Glutamatergic neuron (in vitro differentiated cells): ENCODE data around the gene CDR2L. TPM values are rescaled to one million over a fixed set of nuclear protein-coding genes. Genes with fewer than 3 reads are reported as not detected.
A peak's percentile ranks its signal among the peaks of the same experiment; 100 is the strongest.

Source experiments
- DNase-seq: peaks from one replicate; pipeline ENCODE4 v3.0.0; 2022
- H3K27ac Mint-ChIP-seq: one replicate; pipeline ENCODE4 v1.8.0; 2020; ENCODE audit warnings: mild to moderate bottlenecking, mixed read lengths, inconsistent platforms; ENCODE audit not compliant: unreplicated experiment
- H3K27me3 Mint-ChIP-seq: one replicate; pipeline ENCODE4 v1.8.0; 2020; ENCODE audit warnings: mild to moderate bottlenecking, moderate library complexity, mixed read lengths, inconsistent platforms; ENCODE audit not compliant: unreplicated experiment
- H3K36me3 Mint-ChIP-seq: one replicate; pipeline ENCODE4 v1.8.0; 2020; ENCODE audit warnings: mild to moderate bottlenecking, mixed read lengths, inconsistent platforms; ENCODE audit not compliant: unreplicated experiment
- H3K4me1 Mint-ChIP-seq: one replicate; pipeline ENCODE4 v1.8.0; 2020; ENCODE audit warnings: mild to moderate bottlenecking, low read depth, mixed read lengths, inconsistent platforms; ENCODE audit not compliant: unreplicated experiment
- H3K4me3 Mint-ChIP-seq: one replicate; pipeline ENCODE4 v1.8.0; 2020; ENCODE audit warnings: mild to moderate bottlenecking, mixed read lengths, inconsistent platforms; ENCODE audit not compliant: unreplicated experiment
- H3K9me3 Mint-ChIP-seq: one replicate; pipeline ENCODE4 v1.8.0; 2020; ENCODE audit warnings: mild to moderate bottlenecking, moderate library complexity, mixed read lengths, inconsistent platforms; ENCODE audit not compliant: unreplicated experiment
- CTCF ChIP-seq: fragments of 200-600 bp; sonication (generic); IDR thresholded peaks from one replicate; pipeline ENCODE4 v1.5.0; 2021; ENCODE audit not compliant: partially characterized antibody, unreplicated experiment
- total RNA-seq: library from RNA; stranded (reverse); fragmentation: NEBNext Ultra II Directional; extraction: Animal tissue kit (Norgen Biotek cat#: 25700); gene quantifications from one replicate; pipeline ENCODE4 v1.2.1, GENCODE V29; 2021; ENCODE audit not compliant: unreplicated experiment

CDR2L gene
- total RNA-seq, 1 donor from 2014 or later: 59.4 TPM

GRCh38 chr17:75010683-75011400 is 23.4 kb downstream of the CDR2L start:
- Mint-ChIP-seq H3K9me3 (peaks cover 10% of the 10 kb centered on the region), H3K27ac (peak overlapping the region; percentile 100), H3K36me3 (no peaks in the 10 kb centered on the region), H3K4me1 (peaks cover 22% of the 10 kb centered on the region), H3K27me3 (peaks cover 9% of the 10 kb centered on the region), H3K4me3 (peak overlapping the region; percentile 98)
- no peak for TF ChIP-seq CTCF
- peak; percentile 71 for DNase-seq

- Mint-ChIP-seq H3K9me3 (peaks cover 6% of the 10 kb centered on the region), H3K27ac (peak overlapping the region; percentile 100), H3K36me3 (no peaks in the 10 kb centered on the region), H3K4me3 (peak overlapping the region; percentile 98), H3K27me3 (peaks cover 9% of the 10 kb centered on the region), H3K4me1 (peaks cover 22% of the 10 kb centered on the region)
- TF ChIP-seq CTCF: no peak
- DNase-seq: peak; percentile 56
These were observed 24.1 kb downstream of the CDR2L start for GRCh38 chr17:75011401-75012095.

- Mint-ChIP-seq H3K9me3 (peaks cover 6% of the 10 kb centered on the region), H3K27me3 (peaks cover 9% of the 10 kb centered on the region), H3K4me1 (peaks cover 22% of the 10 kb centered on the region), H3K4me3 (peak overlapping the region; percentile 98), H3K27ac (peak overlapping the region; percentile 100), H3K36me3 (no peaks in the 10 kb centered on the region)
- no peak for TF ChIP-seq CTCF
- DNase-seq: no peak
These were observed 24.6 kb downstream of the CDR2L start for GRCh38 chr17:75012096-75012345.

- peak; percentile 74 for TF ChIP-seq CTCF
- peak within 1 kb of the TSS; percentile 98 for H3K4me3 Mint-ChIP-seq
- DNase-seq: peak; percentile 92
- no peaks in the 10 kb centered on the region for H3K36me3 Mint-ChIP-seq
- H3K27ac Mint-ChIP-seq: peak within 1 kb of the TSS; percentile 100
- H3K4me1 Mint-ChIP-seq: peaks cover 22% of the 10 kb centered on the region
- H3K27me3 Mint-ChIP-seq: peaks cover 9% of the 10 kb centered on the region
- peaks cover 6% of the 10 kb centered on the region for H3K9me3 Mint-ChIP-seq
These were observed 25.1 kb downstream of the CDR2L start, which contains the start of gene MRPL58 for GRCh38 chr17:75012346-75013091. TSS of gene MRPL58 (plus strand) at chr17:75012670. CDS start at chr17:75012687, 17 bp downstream.
